OCI-LY7 (cell line): ENCODE measurements around the gene GRIN2C. TPM values are rescaled to one million over a fixed set of nuclear protein-coding genes. Genes with fewer than 3 reads are reported as not detected.
A peak's percentile ranks its signal among the peaks of the same experiment; 100 is the strongest.

Experiments
- BruUV-seq: library from RNA; stranded (reverse); fragments of 400-500 nt; replicated peaks from 2 replicates; lab custom pipeline; 2021; lab: Mats Ljungman, UMichigan
- CTCF ChIA-PET: fragments of 300-600 bp; sonication (Branson Sonifier 250); formaldehyde crosslinking; loops from one replicate; lab custom pipeline; 2022; ENCODE audit warnings: antibody characterized with exemption; ENCODE audit not compliant: unreplicated experiment; lab: Charles Lee
- POLR2A ChIA-PET: fragments of 300-600 bp; sonication (Branson Sonifier 250); formaldehyde crosslinking; loops from one replicate; lab custom pipeline; 2022; ENCODE audit warnings: antibody characterized with exemption; lab: Charles Lee
- DNase-seq: peaks from one replicate; pipeline ENCODE4 v3.0.0-alpha.2; 2015; ENCODE audit warnings: low spot score
- H2AFZ ChIP-seq: fragments of 200-600 bp; sonication (generic), shearing (Covaris generic); 2 replicates; pipeline ENCODE4 v1.6.1; 2014; ENCODE audit warnings: mild to moderate bottlenecking, antibody characterized with exemption, low read length, moderate library complexity
- H3K27ac ChIP-seq: fragments of 200-600 bp; sonication (generic); 2 replicates; pipeline ENCODE4 v1.5.1; 2014; ENCODE audit warnings: mixed run types, low read depth, mild to moderate bottlenecking, moderate library complexity, low read length, inconsistent platforms; ENCODE audit not compliant: poor library complexity, severe bottlenecking
- H3K36me3 ChIP-seq: fragments of 200-600 bp; sonication (generic); 2 replicates; pipeline ENCODE4 v1.6.1; 2014; ENCODE audit warnings: mild to moderate bottlenecking, antibody characterized with exemption, low read length, moderate library complexity, mixed read lengths; ENCODE audit not compliant: insufficient read depth
- H3K4me1 ChIP-seq: fragments of 200-600 bp; sonication (generic); 2 replicates; pipeline ENCODE4 v1.5.1; 2014; ENCODE audit warnings: mild to moderate bottlenecking, low read length; ENCODE audit not compliant: insufficient read depth, poor library complexity, severe bottlenecking
- H3K4me2 ChIP-seq: fragments of 200-600 bp; sonication (generic); 2 replicates; pipeline ENCODE4 v1.6.1; 2014; ENCODE audit warnings: mild to moderate bottlenecking, low read length
- H3K4me3 ChIP-seq: fragments of 200-600 bp; sonication (generic); 2 replicates; pipeline ENCODE4 v1.5.1; 2014; ENCODE audit warnings: mild to moderate bottlenecking, low read depth, low read length; ENCODE audit not compliant: poor library complexity, severe bottlenecking
- H3K79me2 ChIP-seq: fragments of 200-600 bp; sonication (generic); 2 replicates; pipeline ENCODE4 v1.6.1; 2016; ENCODE audit warnings: low read depth, mild to moderate bottlenecking, low read length, moderate library complexity, mixed read lengths; ENCODE audit not compliant: insufficient read depth
- H3K9me2 ChIP-seq: fragments of 200-600 bp; sonication (generic); 2 replicates; pipeline ENCODE4 v1.6.1; 2016; ENCODE audit warnings: mild to moderate bottlenecking, low read length, mixed read lengths; ENCODE audit not compliant: insufficient read depth
- H3K9me3 ChIP-seq: fragments of 200-600 bp; sonication (generic); 2 replicates; pipeline ENCODE4 v1.6.1; 2014; ENCODE audit warnings: mild to moderate bottlenecking, mixed run types, low read length, mixed read lengths
- H4K20me1 ChIP-seq: fragments of 200-600 bp; sonication (generic); 2 replicates; pipeline ENCODE4 v1.6.1; 2014; ENCODE audit warnings: mild to moderate bottlenecking, antibody characterized with exemption, low read length, moderate library complexity, mixed read lengths; ENCODE audit not compliant: insufficient read depth
- EZH2phosphoT487 ChIP-seq: fragments of 200-600 bp; sonication (generic); IDR thresholded peaks from 2 replicates; pipeline ENCODE4 v1.6.1; 2018; ENCODE audit warnings: low read depth, borderline replicate concordance, mild to moderate bottlenecking, mixed run types, antibody characterized with exemption, low read length, moderate library complexity, mixed read lengths
- intact Hi-C: fragments of 100-400 bp; cut with micrococcal nuclease; formaldehyde crosslinking; loops from one replicate; pipeline ENCODE4 v1.10.0; 2022; ENCODE audit not compliant: unreplicated experiment
- total RNA-seq, 2 experiments: library from RNA; depleted of rRNA in 1 of 2; stranded (reverse); fragments of >200 nt in 1 of 2; shearing (Covaris generic) in 1 of 2; gene quantifications; 2 replicates each; pipeline ENCODE4 v1.2.3, GENCODE V29; 2014 to 2022
- TF ChIP-seq, protein P1 (sequence below): fragments of 200-600 bp; sonication (generic); conservative IDR thresholded peaks from 2 replicates; pipeline ENCODE4 v1.5.1; 2014; ENCODE audit warnings: mild to moderate bottlenecking, antibody characterized with exemption, low read length, moderate library complexity, mixed read lengths

Gene GRIN2C
- total RNA-seq, 2 experiments from 2014 or later: 0.22 to 0.61 TPM

DNA sequence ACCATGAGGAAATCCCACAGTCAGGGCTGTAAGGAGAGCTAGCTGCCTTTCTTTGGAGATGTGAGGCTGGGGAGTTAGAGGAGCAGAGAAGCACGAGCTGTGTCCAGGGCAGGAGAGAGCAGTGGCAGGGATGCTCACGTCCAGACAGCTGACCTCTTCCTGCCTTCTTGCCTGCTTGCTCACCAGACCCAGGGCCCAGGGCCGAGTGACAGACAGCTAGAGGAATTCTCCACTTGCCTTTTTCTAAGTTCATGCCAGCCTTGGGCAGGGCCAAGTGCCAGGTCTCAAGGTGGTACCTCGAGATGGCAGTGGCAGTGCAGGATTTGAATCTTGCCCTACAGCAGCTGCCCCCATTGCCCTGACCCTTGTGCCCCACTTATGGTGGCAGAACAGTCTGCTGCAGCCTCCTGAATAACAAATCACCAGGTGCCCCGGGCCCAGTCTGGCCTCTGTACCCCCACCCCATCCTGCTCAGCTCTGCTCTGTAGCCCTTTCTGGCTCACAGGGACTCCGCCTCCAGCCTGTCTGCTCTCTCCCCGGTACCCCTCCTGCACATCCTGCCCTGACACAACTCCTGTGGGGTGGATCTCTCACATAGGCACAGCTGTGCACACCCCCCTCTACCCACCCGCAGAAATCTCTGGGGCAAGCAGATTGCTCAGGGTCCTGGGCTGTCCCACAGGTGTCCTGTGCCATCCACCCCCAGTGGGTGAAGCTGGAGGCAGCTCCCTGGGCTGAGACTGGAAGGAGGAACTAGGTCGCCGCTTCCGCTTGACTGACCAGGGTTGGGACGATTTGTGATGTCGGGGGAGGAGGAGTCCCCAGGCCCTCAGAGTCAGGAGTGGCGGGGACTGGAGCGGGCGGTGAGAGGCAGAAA lies 25.9 kb downstream of the GRIN2C start:
- Histone ChIP-seq H3K79me2 (no peaks in the 10 kb centered on the region), H3K4me1 (peaks cover 40% of the 10 kb centered on the region), H3K4me2 (peak overlapping the region; percentile 75), H3K27ac (peak overlapping the region; percentile 60), H4K20me1 (no peaks in the 10 kb centered on the region), H3K36me3 (no peaks in the 10 kb centered on the region), H3K4me3 (peak overlapping the region; percentile 35), H3K9me3 (no peaks in the 10 kb centered on the region), H3K9me2 (no peaks in the 10 kb centered on the region), H2AFZ (peak overlapping the region; percentile 22; the same call in 1 of the 2 replicates)
- DNase-seq: peak; percentile 82
- POLR2A ChIA-PET: interaction anchor here (0.5 to 1.7 kb wide), 8 partner anchors 23 to 132 kb away, joined by 3 to 5 read pairs (median 4); partner anchors contain the start of genes FDXR and NAT9
- TF ChIP-seq, protein P1, sequence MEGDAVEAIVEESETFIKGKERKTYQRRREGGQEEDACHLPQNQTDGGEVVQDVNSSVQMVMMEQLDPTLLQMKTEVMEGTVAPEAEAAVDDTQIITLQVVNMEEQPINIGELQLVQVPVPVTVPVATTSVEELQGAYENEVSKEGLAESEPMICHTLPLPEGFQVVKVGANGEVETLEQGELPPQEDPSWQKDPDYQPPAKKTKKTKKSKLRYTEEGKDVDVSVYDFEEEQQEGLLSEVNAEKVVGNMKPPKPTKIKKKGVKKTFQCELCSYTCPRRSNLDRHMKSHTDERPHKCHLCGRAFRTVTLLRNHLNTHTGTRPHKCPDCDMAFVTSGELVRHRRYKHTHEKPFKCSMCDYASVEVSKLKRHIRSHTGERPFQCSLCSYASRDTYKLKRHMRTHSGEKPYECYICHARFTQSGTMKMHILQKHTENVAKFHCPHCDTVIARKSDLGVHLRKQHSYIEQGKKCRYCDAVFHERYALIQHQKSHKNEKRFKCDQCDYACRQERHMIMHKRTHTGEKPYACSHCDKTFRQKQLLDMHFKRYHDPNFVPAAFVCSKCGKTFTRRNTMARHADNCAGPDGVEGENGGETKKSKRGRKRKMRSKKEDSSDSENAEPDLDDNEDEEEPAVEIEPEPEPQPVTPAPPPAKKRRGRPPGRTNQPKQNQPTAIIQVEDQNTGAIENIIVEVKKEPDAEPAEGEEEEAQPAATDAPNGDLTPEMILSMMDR: no peak
- TF ChIP-seq EZH2phosphoT487: no peak
- BruUV-seq: no TSS peak
- CTCF ChIA-PET: interaction anchor here (0.7 to 3.4 kb wide), 5 partner anchors 28 to 127 kb away, joined by 3 to 16 read pairs (median 9); no protein-coding TSS in a partner anchor
- intact Hi-C loops: no loop called here

- CTCF ChIA-PET: interaction anchor here (0.6 to 3.4 kb wide), 10 partner anchors 12 to 129 kb away, joined by 3 to 16 read pairs (median 5); no protein-coding TSS in a partner anchor
- H3K4me2 ChIP-seq: peak overlapping the region; percentile 75
- POLR2A ChIA-PET: interaction anchor here (0.6 to 1.7 kb wide), 8 partner anchors 8 to 90 kb away, joined by 3 to 6 read pairs (median 4); partner anchors contain the start of genes FDXR and NAT9
Observed at GRCh38 chr17:74832421-74832820, 27.3 kb downstream of the GRIN2C start.

More at GRCh38 chr17:74832421-74832820, 27.3 kb downstream of the GRIN2C start:
- TF ChIP-seq, protein P1: no peak
- TF ChIP-seq EZH2phosphoT487: no peak
- Histone ChIP-seq H3K27ac (peak overlapping the region; percentile 60), H3K36me3 (no peaks in the 10 kb centered on the region), H2AFZ (0 out of 2 replicates have a peak overlapping the region, but pooled peaks have one; percentile 24), H3K4me3 (peak overlapping the region; percentile 0), H3K79me2 (no peaks in the 10 kb centered on the region), H3K9me3 (no peaks in the 10 kb centered on the region), H3K4me1 (peaks cover 40% of the 10 kb centered on the region), H4K20me1 (no peaks in the 10 kb centered on the region), H3K9me2 (no peaks in the 10 kb centered on the region)
- intact Hi-C loops: loop anchor here (1.0 kb wide), 2 partner anchors 30 to 41 kb away; no protein-coding TSS in a partner anchor
- DNase-seq: peak; percentile 92
- BruUV-seq: no TSS peak
